ENCODE measurements around the gene AGXT2.

Gene AGXT2

GRCh38 chr5:34967540-34967939 lies 80.2 kb downstream of the AGXT2 start:
- no peak for DNase-seq

GRCh38 chr5:34959323-34959722 lies 88.4 kb downstream of the AGXT2 start:
- DNase-seq: peak; percentile 47

- peak; percentile 28 for DNase-seq
Observed at GRCh38 chr5:34957857-34958690, 89.7 kb downstream of the AGXT2 start.

- peak; percentile 8 for DNase-seq
Observed at GRCh38 chr5:34957321-34957720, 90.4 kb downstream of the AGXT2 start.

Measured in fibroblast of skin of abdomen (primary cell).